K562 (cell line): ENCODE results near the gene CDK14. TPM values are rescaled to one million over a fixed set of nuclear protein-coding genes. Genes with fewer than 3 reads are reported as not detected.

ENCODE experiments used
- ATAC-seq: fragments of 200-7000 bp; cut with Tn5 transposase; 3 replicates; pipeline ENCODE4 v1.9.1; 2020; ENCODE audit warnings: moderate library complexity
- BruUV-seq: library from RNA; stranded (reverse); fragments of 400-500 nt; replicated peaks from 2 replicates; lab custom pipeline; 2021; lab: Mats Ljungman, UMichigan
- CTCF ChIA-PET: fragments of 300-600 bp; formaldehyde crosslinking; extraction: SDS; loops from one replicate; lab custom pipeline; 2021; ENCODE audit warnings: low intra/inter-chr PET ratio; lab: Yijun Ruan, JAX
- POLR2A ChIA-PET: fragments of 300-600, 350-650 bp; sonication (Branson Sonifier 250); formaldehyde crosslinking; extraction: SDS; loops from one replicate; lab custom pipeline; 2021; ENCODE audit warnings: antibody characterized with exemption, inconsistent platforms; lab: Yijun Ruan, JAX
- DNase-seq, 4 experiments: peaks; one replicate each; pipeline versions ENCODE4 v3.0.0 to v3.0.0-alpha.2; 2011 to 2018; ENCODE audit warnings: low spot score in 3 of 4, mixed read lengths in 3 of 4; ENCODE audit errors: extremely low read depth in 1 of 4
- FAIRE-seq: peaks from 2 replicates; lab custom pipeline; 2011; peaks lifted over from hg19 to GRCh38; lab: Jason Lieb, UNC
- H2AFZ ChIP-seq: 2 replicates; pipeline ENCODE4 v1.6.0; 2011; ENCODE audit warnings: low read depth, low read length, control low read depth, inconsistent platforms
- H3K27ac ChIP-seq: fragments of 200-600 bp; 3 replicates; pipeline ENCODE4 v1.8.0; 2011; ENCODE audit warnings: low read depth, mild to moderate bottlenecking, control low read depth, inconsistent platforms, low read length, moderate library complexity, mixed read lengths; ENCODE audit errors: extremely low read depth
- H3K27me3 ChIP-seq, 2 experiments: fragments of 300-600 bp in 1 of 2; 2 replicates in 1 of 2; 3 replicates in 1 of 2; pipeline versions ENCODE4 v1.6.0 to v1.8.0; 2011; ENCODE audit warnings: inconsistent platforms in 2 of 2, low read length in 2 of 2, mild to moderate bottlenecking in 1 of 2, mixed read lengths in 1 of 2, moderate library complexity in 1 of 2; ENCODE audit not compliant: control insufficient read depth in 2 of 2, insufficient read depth in 2 of 2
- H3K36me3 ChIP-seq: fragments of 300-600 bp; 3 replicates; pipeline ENCODE4 v1.8.0; 2011; ENCODE audit warnings: mild to moderate bottlenecking, low read length, inconsistent platforms; ENCODE audit not compliant: control insufficient read depth, insufficient read depth
- H3K4me1 ChIP-seq, 2 experiments: fragments of 200-600 bp in 1 of 2; replicated peaks in 1 of 2; 2 replicates in 1 of 2; 3 replicates in 1 of 2; pipeline versions ENCODE4 v1.5.1 to v1.8.0; 2011; ENCODE audit warnings: inconsistent platforms in 2 of 2, low read length in 2 of 2, mild to moderate bottlenecking in 1 of 2, mixed read lengths in 1 of 2, moderate library complexity in 1 of 2; ENCODE audit not compliant: control insufficient read depth in 2 of 2, insufficient read depth in 2 of 2
- H3K4me2 ChIP-seq: 2 replicates; pipeline ENCODE4 v1.6.1; 2011; ENCODE audit warnings: low read length, control low read depth, inconsistent platforms, mixed read lengths; ENCODE audit not compliant: insufficient read depth
- H3K4me3 ChIP-seq: fragments of 200-600 bp; sonication (generic), shearing (Covaris generic); 2 replicates; pipeline ENCODE4 v1.5.1; 2016; ENCODE audit warnings: control low read depth, inconsistent platforms
- H3K79me2 ChIP-seq: fragments of 200-600 bp; 3 replicates; pipeline ENCODE4 v1.8.0; 2011; ENCODE audit warnings: low read length, inconsistent platforms; ENCODE audit not compliant: control insufficient read depth, insufficient read depth
- H3K9ac ChIP-seq, 2 experiments: 2 replicates each; pipeline versions ENCODE4 v1.6.0 to v1.6.1; 2011; ENCODE audit warnings: low read depth in 2 of 2, low read length in 2 of 2, control low read depth in 1 of 2, inconsistent platforms in 1 of 2, mild to moderate bottlenecking in 1 of 2, mixed read lengths in 1 of 2; ENCODE audit not compliant: insufficient read depth in 1 of 2
- H3K9me1 ChIP-seq: one replicate; pipeline ENCODE4 v1.6.0; 2011; ENCODE audit warnings: inconsistent platforms, mild to moderate bottlenecking, low read length, moderate library complexity; ENCODE audit not compliant: control insufficient read depth, insufficient read depth
- H3K9me3 ChIP-seq: replicated peaks from 2 replicates; pipeline ENCODE4 v1.5.1; 2011; ENCODE audit warnings: low read depth, low read length, inconsistent platforms; ENCODE audit not compliant: control insufficient read depth, insufficient read depth
- H4K20me1 ChIP-seq: replicated peaks from 2 replicates; pipeline ENCODE4 v1.6.1; 2011; ENCODE audit warnings: low read length, inconsistent platforms, mixed read lengths; ENCODE audit not compliant: control insufficient read depth, insufficient read depth
- ARID2 ChIP-seq: fragments of 450-650 bp; IDR thresholded peaks from 2 replicates; pipeline ENCODE4 v1.6.1; 2017; ENCODE audit warnings: antibody characterized with exemption, mild to moderate bottlenecking
- CTCF ChIP-seq, 3 experiments: IDR thresholded peaks in 2 of 3; conservative IDR thresholded peaks in 1 of 3; 2 replicates each; pipeline ENCODE4 v1.5.1; 2011 to 2012; ENCODE audit warnings: low read length in 3 of 3, mild to moderate bottlenecking in 3 of 3, control low read depth in 2 of 3, improper control_type of control experiment in 1 of 3, inconsistent platforms in 1 of 3, low read depth in 1 of 3, mixed read lengths in 1 of 3, moderate library complexity in 1 of 3; ENCODE audit not compliant: insufficient read depth in 2 of 3
- GABPA ChIP-seq: fragments of 200-800 bp; sonication (Bioruptor generic); conservative IDR thresholded peaks from 2 replicates; pipeline ENCODE4 v1.6.1; 2016; ENCODE audit warnings: low read depth, missing genetic modification characterization, missing compliant biosample characterization
- MTA1 ChIP-seq: fragments of 450-650 bp; IDR thresholded peaks from 2 replicates; pipeline ENCODE4 v1.6.1; 2017; ENCODE audit warnings: borderline replicate concordance
- MTF1 ChIP-seq: fragments of 250-450 bp; sonication (Bioruptor Pico); IDR thresholded peaks from 2 replicates; pipeline ENCODE4 v1.9.0; 2021; ENCODE audit warnings: moderate library complexity, mild to moderate bottlenecking, inconsistent platforms, borderline replicate concordance
- PML ChIP-seq: IDR thresholded peaks from 2 replicates; pipeline ENCODE4 v1.6.1; 2012; ENCODE audit warnings: low read length, inconsistent platforms
- PTBP1 ChIP-seq: fragments of 200-400 bp; formaldehyde crosslinking; IDR thresholded peaks from 2 replicates; pipeline ENCODE4 v1.6.1; 2017; ENCODE audit warnings: low read depth, low read length
- SMARCE1 ChIP-seq: fragments of 450-650 bp; IDR thresholded peaks from 2 replicates; pipeline ENCODE4 v1.7.1; 2016; ENCODE audit warnings: mild to moderate bottlenecking
- SNAPC5 ChIP-seq: fragments of 250-450 bp; sonication (Bioruptor Pico); IDR thresholded peaks from 2 replicates; pipeline ENCODE4 v1.8.0; 2021; ENCODE audit warnings: moderate library complexity, mild to moderate bottlenecking, inconsistent platforms
- STAT6 ChIP-seq: sonication (generic); formaldehyde crosslinking; IDR thresholded peaks from 2 replicates; pipeline ENCODE4 v1.8.1; 2023; ENCODE audit warnings: mild to moderate bottlenecking, missing genetic modification reagents
- TAF7 ChIP-seq: fragments of 450-650 bp; IDR thresholded peaks from 2 replicates; pipeline ENCODE4 v1.6.1; 2016; ENCODE audit warnings: missing genetic modification characterization, missing compliant biosample characterization
- ZFX ChIP-seq: sonication (generic); formaldehyde crosslinking; IDR thresholded peaks from 2 replicates; pipeline ENCODE4 v1.8.0; 2022; ENCODE audit warnings: mild to moderate bottlenecking, missing genetic modification reagents, moderate library complexity
- ZNF121 ChIP-seq: sonication (generic); formaldehyde crosslinking; conservative IDR thresholded peaks from 2 replicates; pipeline ENCODE4 v1.8.0; 2022; ENCODE audit warnings: missing genetic modification reagents
- ZNF354B ChIP-seq: fragments of 250-450 bp; sonication (Bioruptor Pico); IDR thresholded peaks from 2 replicates; pipeline ENCODE4 v1.4.0; 2020
- ZNF431 ChIP-seq: sonication (generic); formaldehyde crosslinking; IDR thresholded peaks from 2 replicates; pipeline ENCODE4 v1.8.0; 2022; ENCODE audit warnings: mild to moderate bottlenecking, missing genetic modification reagents
- ZNF583 ChIP-seq: fragments of 250-450 bp; sonication (Bioruptor Pico); IDR thresholded peaks from 2 replicates; pipeline ENCODE4 v1.4.0; 2020
- WGBS: fragments of 100-300 bp; shearing (Covaris generic); methylation state at CpG from one replicate; pipeline ENCODE4 v1.1.6; 2016; ENCODE audit warnings: low coverage, mixed read lengths; ENCODE audit not compliant: insufficient coverage; ENCODE audit errors: missing lambda C conversion rate; 5-methylcytosine and 5-hydroxymethylcytosine counted together
- in situ Hi-C: fragments of 300-500 bp; cut with MboI; formaldehyde crosslinking; loops from 4 replicates; pipeline ENCODE4 v1.15.0; 2018; ENCODE audit warnings: inconsistent platforms, mixed read lengths
- intact Hi-C: fragments of 100-400 bp; cut with micrococcal nuclease; formaldehyde crosslinking; loops from 2 replicates; pipeline ENCODE4 v1.14.2; 2022
- polyA plus RNA-seq, 8 experiments: library from polyadenylated mRNA; depleted of rRNA in 4 of 8; stranded (reverse) in 5 of 8; unstranded in 3 of 8; fragments of >200 nt; fragmentation: Nextera tagmentation in 2 of 8; fragmentation: Illumina TruSeq in 1 of 8; extraction: Ambion mirVana in 2 of 8; extraction: Trizol in 1 of 8; gene quantifications; 2 replicates each; pipeline versions ENCODE4 v1.2.1 to v1.2.3, GENCODE V29; 2011 to 2014; ENCODE audit warnings: inconsistent platforms in 1 of 8, missing spikeins in 1 of 8
- total RNA-seq, 7 experiments: library from RNA; depleted of rRNA in 6 of 7; stranded (reverse); fragments of >200 nt in 6 of 7; fragmentation: Illumina TruSeq in 2 of 7; extraction: Trizol in 2 of 7; gene quantifications; 2 replicates each; pipeline versions ENCODE4 v1.2.1 to v1.2.3, GENCODE V29; 2011 to 2021; ENCODE audit warnings: low replicate concordance in 1 of 7

Gene CDK14
- total and polyA plus RNA-seq, 9 of the 15 experiments (the other 6 are each of a cell fraction or from before 2014, with no cell fraction given), result 0.03 to 0.91 (median 0.16) TPM

- TF ChIP-seq ARID2 (no peak), ZNF583 (CRISPR knock-in tag) (no peak), MTA1 (no peak), SNAPC5 (no peak), GABPA (tag) (no peak), ZFX (CRISPR knock-in tag) (no peak), CTCF (IDR thresholded peaks at IDR 0.05 in 2 of 3, conservative IDR thresholded peaks at IDR 0.05 in 1 of 3; ENCODE audit: insufficient read depth in 2 of 3, low read depth in 1 of 3, low read length in 3 of 3) (no peak), PML (no peak), SMARCE1 (no peak), TAF7 (tag) (no peak), PTBP1 (no peak), ZNF121 (CRISPR knock-in tag) (no peak), MTF1 (CRISPR knock-in tag) (no peak), ZNF431 (CRISPR knock-in tag) (no peak), ZNF354B (no peak), STAT6 (CRISPR knock-in tag) (no peak)
- intact Hi-C loops (no loop called here), in situ Hi-C loops (no loop called here)
- no peak for DNase-seq
- Histone ChIP-seq H3K27me3 (no peaks in the 10 kb centered on the region), H3K27ac (no peak overlapping the region), H3K36me3 (no peaks in the 10 kb centered on the region), H3K9me3 (0 out of 2 replicates have a peak, but pooled peaks cover 2% of the 10 kb centered on the region), H3K4me2 (no peak overlapping the region), H3K9ac (no peak overlapping the region), H3K9me1 (no peaks in the 10 kb centered on the region), H2AFZ (no peak overlapping the region), H4K20me1 (no peaks in the 10 kb centered on the region), H3K4me3 (no peak overlapping the region), H3K79me2 (no peaks in the 10 kb centered on the region), H3K4me1 (no peaks in the 10 kb centered on the region)
- ChIA-PET POLR2A (no interaction called here), CTCF (no interaction called here)
- BruUV-seq, result no TSS peak
- no peak for ATAC-seq
- 0% methylated on average over 2 of the region's 2 CpGs for WGBS
- FAIRE-seq, result no peak
Observed at GRCh38 chr7:90982228-90982627, 386.1 kb downstream of the CDK14 start.
